GM12874 (cell line): ENCODE results near the gene ZNF446.

Source experiments
- TF ChIP-seq, protein P1 (sequence below): IDR thresholded peaks from 2 replicates; pipeline ENCODE4 v1.5.1; 2011; ENCODE audit warnings: low read depth, mild to moderate bottlenecking, control low read depth, low read length, moderate library complexity; ENCODE audit not compliant: insufficient read depth

The ZNF446 gene

DNA sequence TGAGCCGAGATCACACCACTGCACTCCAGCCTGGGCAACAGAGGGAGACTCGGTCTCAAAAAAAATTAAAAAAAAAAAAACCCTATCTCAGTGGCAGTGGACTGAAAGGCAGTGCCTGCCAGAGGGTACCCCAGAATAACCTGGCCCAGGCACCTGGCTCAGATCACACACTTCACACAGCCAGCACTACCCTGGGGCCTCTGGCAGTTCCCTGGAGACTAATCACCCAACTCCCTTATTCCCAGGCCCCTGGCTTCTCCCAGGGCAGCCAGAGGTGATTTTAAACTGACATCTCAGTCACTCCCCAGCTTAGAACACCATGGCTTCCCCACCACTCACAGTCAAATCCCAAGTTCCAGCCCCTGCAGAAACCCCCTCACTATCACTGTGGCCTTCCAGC lies 39.1 kb downstream of the ZNF446 start:
- TF ChIP-seq, protein P1, sequence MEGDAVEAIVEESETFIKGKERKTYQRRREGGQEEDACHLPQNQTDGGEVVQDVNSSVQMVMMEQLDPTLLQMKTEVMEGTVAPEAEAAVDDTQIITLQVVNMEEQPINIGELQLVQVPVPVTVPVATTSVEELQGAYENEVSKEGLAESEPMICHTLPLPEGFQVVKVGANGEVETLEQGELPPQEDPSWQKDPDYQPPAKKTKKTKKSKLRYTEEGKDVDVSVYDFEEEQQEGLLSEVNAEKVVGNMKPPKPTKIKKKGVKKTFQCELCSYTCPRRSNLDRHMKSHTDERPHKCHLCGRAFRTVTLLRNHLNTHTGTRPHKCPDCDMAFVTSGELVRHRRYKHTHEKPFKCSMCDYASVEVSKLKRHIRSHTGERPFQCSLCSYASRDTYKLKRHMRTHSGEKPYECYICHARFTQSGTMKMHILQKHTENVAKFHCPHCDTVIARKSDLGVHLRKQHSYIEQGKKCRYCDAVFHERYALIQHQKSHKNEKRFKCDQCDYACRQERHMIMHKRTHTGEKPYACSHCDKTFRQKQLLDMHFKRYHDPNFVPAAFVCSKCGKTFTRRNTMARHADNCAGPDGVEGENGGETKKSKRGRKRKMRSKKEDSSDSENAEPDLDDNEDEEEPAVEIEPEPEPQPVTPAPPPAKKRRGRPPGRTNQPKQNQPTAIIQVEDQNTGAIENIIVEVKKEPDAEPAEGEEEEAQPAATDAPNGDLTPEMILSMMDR = no peak

DNA sequence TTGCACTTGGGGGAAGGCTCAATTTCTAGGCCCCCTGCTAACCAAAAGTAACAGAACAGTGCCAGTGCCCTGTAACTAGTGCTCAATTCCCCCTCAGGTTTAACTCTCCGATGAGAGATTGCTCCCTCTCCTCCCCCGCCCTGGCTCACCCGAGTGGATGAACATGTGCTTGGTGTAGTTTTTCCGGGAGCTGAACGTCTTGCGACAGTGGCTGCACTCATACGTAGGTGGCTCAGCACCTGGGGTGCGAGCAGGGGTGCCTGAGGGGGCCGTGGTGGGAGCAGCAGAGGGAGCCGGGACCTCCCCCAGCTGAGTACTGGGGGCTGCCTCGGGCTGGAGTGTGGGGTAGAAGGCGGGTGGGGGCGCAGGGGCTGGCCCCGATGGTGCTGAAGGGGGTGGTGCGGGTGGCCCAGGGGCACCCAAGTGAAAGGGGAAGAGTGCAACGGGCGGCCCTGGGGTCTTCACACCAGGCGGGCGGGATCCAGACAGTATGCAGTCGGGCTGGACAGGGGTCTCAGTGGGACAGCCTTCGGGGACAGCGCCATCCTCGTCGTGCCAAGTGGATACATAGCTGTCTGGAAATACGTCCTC lies 40.2 kb downstream of the ZNF446 start:
- TF ChIP-seq, protein P1 = no peak

DNA sequence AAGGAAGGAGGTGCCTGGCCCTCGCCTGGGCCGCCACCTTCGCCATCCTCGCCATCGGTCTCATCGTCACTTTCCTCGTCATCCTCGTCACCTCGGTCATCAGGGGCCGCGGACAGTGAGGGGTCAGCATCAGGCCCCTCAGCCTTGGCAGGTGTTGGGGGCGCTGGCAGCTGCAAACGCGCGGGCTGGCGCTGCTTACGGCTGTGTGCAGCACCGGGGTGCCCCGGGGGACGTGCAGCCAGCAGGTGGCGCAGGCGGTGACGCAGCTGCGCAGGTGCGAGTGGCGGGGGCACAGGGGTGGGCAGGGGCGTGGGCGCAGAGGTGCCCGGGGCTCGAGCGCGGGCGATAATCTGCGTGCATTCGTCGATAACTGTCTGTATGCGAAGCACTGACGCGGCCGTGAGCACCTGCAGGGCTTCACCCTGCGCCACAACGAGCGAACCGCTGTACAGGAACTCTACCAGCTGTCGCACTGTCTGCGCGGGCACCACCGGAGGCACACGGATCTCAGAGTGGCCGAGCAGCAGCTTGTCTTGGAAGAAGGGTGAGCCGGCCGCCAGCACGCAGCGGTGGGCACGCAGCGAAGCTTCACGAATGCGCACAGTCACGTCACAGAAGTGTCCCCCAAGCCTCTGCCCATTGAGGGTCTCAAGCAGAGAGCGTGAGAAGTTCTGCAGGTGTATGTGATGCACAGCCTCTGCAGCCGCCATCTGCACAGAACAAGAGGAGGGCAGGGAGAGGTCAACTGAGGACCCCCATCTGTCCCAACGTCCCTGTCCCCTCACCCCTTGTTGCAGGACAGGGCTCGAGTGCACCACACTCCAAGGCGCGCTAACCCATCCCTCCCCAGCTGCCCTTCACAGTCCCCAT lies 41.0 kb downstream of the ZNF446 start:
- TF ChIP-seq, protein P1 = 0 out of 2 replicates have a peak, but pooled peaks have one; percentile 14

DNA sequence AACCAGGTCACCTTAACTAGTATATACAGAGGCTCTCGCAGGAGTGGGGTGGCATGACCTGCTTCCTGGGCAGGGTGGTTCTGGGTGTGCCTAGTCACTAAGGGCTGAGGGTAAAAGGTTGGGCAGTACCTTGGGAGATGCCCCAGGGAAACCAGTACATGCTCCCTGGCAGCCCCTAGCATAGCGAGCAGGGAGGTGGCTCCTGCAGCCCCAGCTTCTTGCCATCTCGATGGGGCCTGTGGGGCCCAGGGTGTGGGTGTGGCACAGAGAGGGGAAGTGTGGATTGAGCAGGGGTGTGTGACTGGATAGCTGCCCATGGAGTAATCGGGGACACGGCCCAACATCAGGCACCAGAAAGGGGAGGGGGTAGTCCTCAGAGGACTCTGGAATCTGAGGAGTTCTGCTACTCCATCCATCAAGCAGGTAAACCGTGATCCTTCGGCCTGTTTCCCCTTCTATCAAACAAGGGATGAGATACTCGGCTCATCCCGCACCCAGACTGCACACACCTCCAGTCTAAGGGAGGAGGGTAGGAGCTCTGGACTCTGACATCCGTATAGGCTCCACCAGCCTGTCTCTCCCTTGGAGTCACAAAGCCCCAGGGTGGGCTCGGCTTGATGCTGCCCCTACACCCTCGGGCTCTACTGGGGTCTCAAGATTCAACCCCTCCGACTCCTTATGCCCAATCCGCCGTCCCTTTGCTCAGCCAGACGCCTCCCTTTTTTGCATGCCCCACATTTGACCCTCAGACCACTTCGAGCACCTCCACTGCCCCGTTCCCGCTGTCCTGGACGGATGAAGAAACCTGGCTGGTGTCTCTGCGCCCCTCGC lies 42.3 kb downstream of the ZNF446 start:
- TF ChIP-seq, protein P1 = no peak

DNA sequence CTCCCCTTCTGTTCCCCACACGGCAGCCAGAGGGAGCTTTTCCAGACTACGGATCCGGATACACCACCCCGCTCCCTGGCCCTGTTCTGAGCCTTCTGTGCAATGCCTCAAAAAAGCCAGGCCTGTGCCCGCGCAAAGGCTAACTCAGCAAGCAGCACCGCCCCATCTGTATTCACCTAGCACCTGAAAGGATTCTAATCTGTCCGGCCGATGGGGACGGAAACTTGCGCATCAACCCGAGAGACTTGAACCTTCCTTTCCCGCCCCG lies 42.9 kb downstream of the ZNF446 start:
- TF ChIP-seq, protein P1 = peak; percentile 49; the same call in 1 of the 2 replicates

DNA sequence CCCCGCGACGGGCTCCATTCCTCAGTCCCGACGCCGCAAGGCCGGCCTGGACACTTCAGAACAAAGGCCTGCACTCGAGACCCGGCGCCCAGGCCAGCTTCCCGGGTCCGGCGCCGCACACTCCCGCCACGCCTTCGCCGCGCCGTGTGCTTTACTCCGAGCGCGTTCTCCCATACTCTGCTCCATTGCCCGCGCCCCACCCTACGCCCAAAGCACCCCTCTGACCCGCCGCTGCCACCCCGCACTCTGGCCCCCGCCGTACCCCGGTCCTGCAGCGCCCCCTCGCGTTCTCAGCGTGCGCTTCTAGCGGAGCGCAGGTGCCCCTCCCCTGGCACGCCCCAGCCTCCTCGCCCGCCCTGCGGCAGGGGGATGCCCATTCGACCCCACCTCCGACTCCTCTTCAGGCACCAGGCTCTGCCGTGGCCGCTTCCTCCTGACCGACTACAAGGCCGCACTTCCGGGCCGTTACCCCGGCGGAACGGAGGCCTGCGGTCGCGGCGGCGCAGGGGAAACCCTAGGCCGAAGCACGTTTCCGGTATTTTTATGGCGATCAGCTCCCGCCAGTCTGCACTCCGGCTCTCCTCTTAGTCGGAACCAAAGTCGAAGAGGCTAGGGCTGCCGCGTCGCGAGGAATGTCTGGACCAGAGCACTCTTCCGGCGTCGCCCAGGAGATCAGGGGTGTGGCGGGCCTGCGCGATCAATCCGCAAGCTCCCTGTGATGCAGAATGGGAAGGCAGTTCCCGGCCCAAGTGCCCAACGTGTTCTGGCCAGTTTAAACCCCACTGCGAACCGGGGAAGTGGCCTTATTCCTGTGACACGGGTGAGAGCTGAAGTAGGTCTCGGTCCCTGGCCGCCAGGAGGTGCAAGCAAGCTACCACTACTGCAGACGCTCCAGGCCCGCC lies 43.5 kb downstream of the ZNF446 start, which contains the start of gene ZBTB45:
Gene ZBTB45 (minus strand): TSS at position 456 of the 902 bp plus-strand sequence. CDS start 2,137 bp downstream, outside the sequence.
- TF ChIP-seq, protein P1 = peak; percentile 95
